DMS153 (cell line): Measurements from ENCODE around the gene KRTAP10-5.

ENCODE experiments used
- DNase-seq: peaks from one replicate; lab custom pipeline; 2025; lab: John Stamatoyannopoulos, UW

Gene KRTAP10-5

DNA sequence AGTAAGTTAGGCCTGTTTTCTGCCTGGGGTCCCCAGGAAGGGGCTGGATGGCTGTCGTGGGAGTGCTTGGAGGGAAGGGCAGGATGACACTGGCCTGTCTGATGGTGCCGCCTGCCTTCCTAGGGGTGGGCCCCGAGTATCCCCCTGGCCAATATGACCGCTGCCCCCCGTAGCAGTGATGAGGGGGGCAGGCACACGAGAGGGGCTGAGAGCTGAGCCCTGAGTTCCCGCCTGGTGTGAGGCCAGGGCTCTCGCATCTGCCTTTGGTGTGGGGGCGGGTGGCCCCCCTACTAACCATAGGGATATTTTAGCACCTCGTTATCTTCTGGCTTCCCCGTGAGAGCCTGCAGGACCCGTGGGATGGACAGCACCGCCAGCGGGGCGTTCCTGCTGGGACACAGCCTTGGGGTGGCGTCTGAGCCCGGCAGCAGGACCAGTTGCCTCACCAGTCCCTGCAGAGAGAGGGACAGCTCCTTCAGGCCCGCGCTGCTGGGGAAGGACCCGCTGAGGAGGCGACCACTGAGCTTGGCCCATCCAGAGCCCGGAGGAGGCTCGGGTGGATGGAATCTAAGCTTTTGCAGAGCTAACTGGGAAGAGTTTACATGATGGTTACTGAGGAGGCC is 50.8 kb downstream of the KRTAP10-5 start:
- no peak for DNase-seq
